Natural killer cell (primary cell): ENCODE results near the gene MGAT4C. TPM values are rescaled to one million over a fixed set of nuclear protein-coding genes. Genes with fewer than 3 reads are reported as not detected.

Experiments used
- ATAC-seq, 3 donors: fragments of 150-1000 bp in 2 of 3; fragments of 200-7000 bp in 1 of 3; cut with Tn5 transposase; 1 replicate in 1 of 3; 2 replicates in 2 of 3; pipeline ENCODE4 v1.10.0; 2021; ENCODE audit warnings: mild to moderate bottlenecking in 2 of 3, moderate library complexity in 2 of 3
- DNase-seq, 2 donors: peaks; one replicate each; pipeline versions ENCODE4 v3.0.0 to v3.0.0-alpha.2; 2013 to 2021; ENCODE audit warnings: mixed read lengths in 1 of 2
- H3K27ac ChIP-seq: one replicate; pipeline ENCODE4 v1.5.1; 2013; ENCODE audit warnings: mild to moderate bottlenecking, low read length
- H3K27me3 ChIP-seq: one replicate; pipeline ENCODE4 v1.6.1; 2013; ENCODE audit warnings: low read length; ENCODE audit not compliant: control insufficient read depth, insufficient read depth
- H3K36me3 ChIP-seq: one replicate; pipeline ENCODE4 v1.6.1; 2013; ENCODE audit warnings: low read length; ENCODE audit not compliant: control insufficient read depth, insufficient read depth
- H3K4me1 ChIP-seq: one replicate; pipeline ENCODE4 v1.6.1; 2013; ENCODE audit warnings: low read length; ENCODE audit not compliant: control insufficient read depth, insufficient read depth
- H3K4me3 ChIP-seq: one replicate; pipeline ENCODE4 v1.5.1; 2013; ENCODE audit warnings: low read length
- H3K9me3 ChIP-seq: one replicate; pipeline ENCODE4 v1.6.1; 2013; ENCODE audit warnings: low read length; ENCODE audit not compliant: control insufficient read depth, insufficient read depth
- H3K27ac Mint-ChIP-seq, 2 donors: one replicate each; pipeline ENCODE4 v1.8.0; 2022; ENCODE audit warnings: mild to moderate bottlenecking in 2 of 2, mixed read lengths in 2 of 2, moderate library complexity in 1 of 2
- H3K27me3 Mint-ChIP-seq, 2 donors: one replicate each; pipeline ENCODE4 v1.8.0; 2022; ENCODE audit warnings: low read depth in 2 of 2, mixed read lengths in 2 of 2
- H3K36me3 Mint-ChIP-seq: one replicate; pipeline ENCODE4 v1.8.0; 2022; ENCODE audit warnings: mixed read lengths
- H3K4me1 Mint-ChIP-seq, 2 donors: one replicate each; pipeline ENCODE4 v1.8.0; 2022; ENCODE audit warnings: mixed read lengths in 2 of 2
- H3K4me3 Mint-ChIP-seq: one replicate; pipeline ENCODE4 v1.8.0; 2022; ENCODE audit warnings: mild to moderate bottlenecking, moderate library complexity, mixed read lengths
- H3K9me3 Mint-ChIP-seq, 2 donors: one replicate each; pipeline ENCODE4 v1.8.0; 2022; ENCODE audit warnings: mixed read lengths in 2 of 2
- WGBS: methylation state at CpG from one replicate; pipeline ENCODE4 v1.1.7; 2013; ENCODE audit warnings: missing lambda C conversion rate; ENCODE audit not compliant: insufficient coverage; 5-methylcytosine and 5-hydroxymethylcytosine counted together
- intact Hi-C: fragments of 100-400 bp; cut with micrococcal nuclease; formaldehyde crosslinking; loops from one replicate; pipeline ENCODE4 v1.14.2; 2022
- total RNA-seq, 4 donors: library from RNA; stranded (reverse); fragments of 120-200 nt in 1 of 4; gene quantifications; one replicate each; pipeline versions ENCODE4 v1.2.3 to v1.2.4, GENCODE V29; 2013 to 2022
- TF ChIP-seq, protein P1 (sequence below): fragments of 200-600 bp; IDR thresholded peaks from one replicate; pipeline ENCODE4 v1.8.0; 2022; ENCODE audit warnings: antibody characterized with exemption

The MGAT4C gene
- total RNA-seq, 3 donors from 2014 or later (not counting 1 experiment from before 2014, with no cell fraction given) = not detected

- Histone ChIP-seq H3K36me3 (no peaks in the 10 kb centered on the region), H3K4me1 (no peaks in the 10 kb centered on the region), H3K9me3 (no peaks in the 10 kb centered on the region), H3K27me3 (no peaks in the 10 kb centered on the region), H3K27ac (no peak overlapping the region), H3K4me3 (no peak overlapping the region)
- H3K4me1 Mint-ChIP-seq = no peaks in the 10 kb centered on the region
- H3K4me3 Mint-ChIP-seq = no peak overlapping the region
- H3K27me3 Mint-ChIP-seq = no peaks in the 10 kb centered on the region
- H3K9me3 Mint-ChIP-seq = peaks cover 5% of the 10 kb centered on the region in 2 donors
- H3K36me3 Mint-ChIP-seq = no peaks in the 10 kb centered on the region
- ATAC-seq (no peak), DNase-seq (no peak)
- TF ChIP-seq, protein P1, sequence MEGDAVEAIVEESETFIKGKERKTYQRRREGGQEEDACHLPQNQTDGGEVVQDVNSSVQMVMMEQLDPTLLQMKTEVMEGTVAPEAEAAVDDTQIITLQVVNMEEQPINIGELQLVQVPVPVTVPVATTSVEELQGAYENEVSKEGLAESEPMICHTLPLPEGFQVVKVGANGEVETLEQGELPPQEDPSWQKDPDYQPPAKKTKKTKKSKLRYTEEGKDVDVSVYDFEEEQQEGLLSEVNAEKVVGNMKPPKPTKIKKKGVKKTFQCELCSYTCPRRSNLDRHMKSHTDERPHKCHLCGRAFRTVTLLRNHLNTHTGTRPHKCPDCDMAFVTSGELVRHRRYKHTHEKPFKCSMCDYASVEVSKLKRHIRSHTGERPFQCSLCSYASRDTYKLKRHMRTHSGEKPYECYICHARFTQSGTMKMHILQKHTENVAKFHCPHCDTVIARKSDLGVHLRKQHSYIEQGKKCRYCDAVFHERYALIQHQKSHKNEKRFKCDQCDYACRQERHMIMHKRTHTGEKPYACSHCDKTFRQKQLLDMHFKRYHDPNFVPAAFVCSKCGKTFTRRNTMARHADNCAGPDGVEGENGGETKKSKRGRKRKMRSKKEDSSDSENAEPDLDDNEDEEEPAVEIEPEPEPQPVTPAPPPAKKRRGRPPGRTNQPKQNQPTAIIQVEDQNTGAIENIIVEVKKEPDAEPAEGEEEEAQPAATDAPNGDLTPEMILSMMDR = no peak
- intact Hi-C loops = no loop called here
- no peak overlapping the region for H3K27ac Mint-ChIP-seq
These were observed 107.6 kb downstream of the MGAT4C start for GRCh38 chr12:86148612-86149011.

DNA sequence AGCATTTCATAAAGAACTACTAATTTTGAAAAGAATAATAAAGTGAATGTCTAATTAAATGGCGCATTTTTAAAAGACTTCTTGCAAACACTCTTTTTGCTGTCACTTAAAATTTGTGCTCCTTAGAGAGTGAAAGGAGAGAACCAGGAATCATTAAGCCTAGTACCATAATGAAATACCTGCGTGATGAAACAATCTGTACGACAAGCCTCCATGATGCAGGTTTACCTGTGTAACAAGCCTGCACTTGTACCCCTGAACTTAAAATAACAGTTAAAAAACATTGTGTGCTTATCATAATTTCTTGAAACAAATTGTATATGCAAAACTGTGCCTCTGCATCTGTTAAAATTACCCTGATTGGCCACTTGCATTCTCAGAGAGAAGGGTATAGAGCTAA is 108.1 kb downstream of the MGAT4C start:
- ATAC-seq (no peak), DNase-seq (no peak)
- Histone ChIP-seq H3K4me3 (no peak overlapping the region), H3K9me3 (no peaks in the 10 kb centered on the region), H3K27ac (no peak overlapping the region), H3K27me3 (no peaks in the 10 kb centered on the region), H3K4me1 (no peaks in the 10 kb centered on the region), H3K36me3 (no peaks in the 10 kb centered on the region)
- no peaks in the 10 kb centered on the region for H3K36me3 Mint-ChIP-seq
- H3K9me3 Mint-ChIP-seq = peaks cover 6 to 7% of the 10 kb centered on the region in 2 donors
- H3K4me1 Mint-ChIP-seq = no peaks in the 10 kb centered on the region
- TF ChIP-seq, protein P1 = no peak
- no peak overlapping the region for H3K4me3 Mint-ChIP-seq
- 50% methylated on average over 2 of the region's 3 CpGs for WGBS
- no peaks in the 10 kb centered on the region for H3K27me3 Mint-ChIP-seq
- intact Hi-C loops = no loop called here
- no peak overlapping the region for H3K27ac Mint-ChIP-seq

DNA sequence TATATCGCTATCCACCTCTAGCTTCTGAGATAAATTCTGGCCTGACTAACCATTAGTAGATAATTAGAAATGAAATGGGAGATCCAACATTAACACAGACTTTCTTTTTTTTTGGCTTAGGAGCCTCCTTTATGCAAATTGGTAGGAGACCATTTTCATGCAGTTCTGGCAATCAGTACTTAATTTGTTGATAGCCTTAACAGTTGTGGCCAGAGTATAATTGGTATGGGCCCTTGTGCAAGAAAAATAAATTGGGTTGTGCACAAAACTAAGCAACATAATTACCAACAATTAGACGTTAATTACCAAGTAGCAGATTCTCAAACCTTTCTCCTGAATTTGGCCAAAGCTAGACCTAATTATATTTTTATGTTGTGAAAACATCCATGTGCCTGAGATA is 111.0 kb downstream of the MGAT4C start:
- no peaks in the 10 kb centered on the region for H3K36me3 ChIP-seq
- peaks cover 2 to 7% of the 10 kb centered on the region in 2 donors for H3K9me3 Mint-ChIP-seq

DNA sequence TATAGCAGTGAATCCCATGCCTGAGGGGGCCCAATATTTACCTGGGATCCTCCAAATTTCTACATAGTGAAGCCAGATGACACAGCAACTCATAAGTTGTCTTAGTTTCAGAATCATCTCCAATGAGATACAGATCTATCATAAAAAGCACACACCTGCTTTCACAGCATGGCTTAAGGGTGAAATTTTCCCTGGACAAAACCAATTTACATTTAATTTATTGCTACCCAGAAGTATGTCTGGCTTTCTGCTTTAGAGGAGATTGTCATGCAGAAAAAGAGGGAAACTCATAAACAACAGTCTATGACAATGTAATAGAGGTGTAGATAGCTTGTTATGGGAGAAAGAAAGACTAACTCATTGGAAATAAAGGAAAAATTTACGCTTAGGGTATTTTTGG is 113.0 kb downstream of the MGAT4C start:
- H3K9me3 Mint-ChIP-seq = peaks cover 5 to 9% of the 10 kb centered on the region in 2 donors
- H3K27ac ChIP-seq = no peak overlapping the region
- no peaks in the 10 kb centered on the region for H3K36me3 ChIP-seq
- no CpG with 5 or more reads among the region's 1 CpG for WGBS
- TF ChIP-seq, protein P1 = no peak
- H3K27me3 Mint-ChIP-seq = no peaks in the 10 kb centered on the region
- no peak overlapping the region for H3K4me3 ChIP-seq
- H3K27ac Mint-ChIP-seq = no peak overlapping the region
- no peaks in the 10 kb centered on the region for H3K27me3 ChIP-seq
- DNase-seq (no peak), ATAC-seq (no peak)
- H3K4me1 Mint-ChIP-seq = no peaks in the 10 kb centered on the region
- intact Hi-C loops = no loop called here
- no peak overlapping the region for H3K4me3 Mint-ChIP-seq
- no peaks in the 10 kb centered on the region for H3K4me1 ChIP-seq
- no peaks in the 10 kb centered on the region for H3K9me3 ChIP-seq
- H3K36me3 Mint-ChIP-seq = no peaks in the 10 kb centered on the region

More for the DNA sequence above, 111.0 kb downstream of the MGAT4C start:
- H3K27ac Mint-ChIP-seq = no peak overlapping the region
- Histone ChIP-seq H3K9me3 (no peaks in the 10 kb centered on the region), H3K27ac (no peak overlapping the region), H3K4me3 (no peak overlapping the region), H3K4me1 (no peaks in the 10 kb centered on the region), H3K27me3 (no peaks in the 10 kb centered on the region)
- DNase-seq (no peak), ATAC-seq (no peak)
- TF ChIP-seq, protein P1 = no peak
- no peaks in the 10 kb centered on the region for H3K27me3 Mint-ChIP-seq
- H3K4me1 Mint-ChIP-seq = no peaks in the 10 kb centered on the region
- WGBS = no CpG with 5 or more reads among the region's 2 CpGs
- no peaks in the 10 kb centered on the region for H3K36me3 Mint-ChIP-seq
- H3K4me3 Mint-ChIP-seq = no peak overlapping the region
- intact Hi-C loops = no loop called here
